HepG2 (cell line): ENCODE results near the gene ACSM3.

Experiments used
- ATF3 ChIP-seq: sonication (generic); formaldehyde crosslinking; IDR thresholded peaks from 2 replicates; pipeline ENCODE4 v1.4.0; 2020; ENCODE audit warnings: missing genetic modification reagents
- CBX2 ChIP-seq, 2 experiments: fragments of 200-600 bp in 1 of 2; sonication (generic); formaldehyde crosslinking in 1 of 2; IDR thresholded peaks; 2 replicates each; pipeline versions ENCODE4 v1.7.0 to v1.8.1; 2018 to 2022; ENCODE audit warnings: low read depth in 2 of 2, low read length in 1 of 2, mild to moderate bottlenecking in 1 of 2, missing genetic modification reagents in 1 of 2
- CTCF ChIP-seq: sonication (generic); formaldehyde crosslinking; IDR thresholded peaks from 2 replicates; pipeline ENCODE4 v1.5.0; 2020; ENCODE audit warnings: mild to moderate bottlenecking, missing genetic modification reagents, moderate library complexity
- FOSL2 ChIP-seq: sonication (generic); formaldehyde crosslinking; IDR thresholded peaks from 2 replicates; pipeline ENCODE4 v1.4.0; 2020; ENCODE audit warnings: missing genetic modification reagents
- RAD21 ChIP-seq: fragments of 450-650 bp; formaldehyde crosslinking; IDR thresholded peaks from 2 replicates; pipeline ENCODE4 v1.5.0; 2020; ENCODE audit warnings: mild to moderate bottlenecking
- TCF12 ChIP-seq, 2 experiments: fragments of 450-650 bp in 1 of 2; sonication (generic) in 1 of 2; formaldehyde crosslinking in 1 of 2; IDR thresholded peaks; 2 replicates each; pipeline versions ENCODE4 v1.6.1 to v1.8.0; 2017 to 2022; ENCODE audit warnings: antibody characterized with exemption in 1 of 2, mild to moderate bottlenecking in 1 of 2, missing genetic modification reagents in 1 of 2, moderate library complexity in 1 of 2
- ZBTB10 ChIP-seq: sonication (generic); formaldehyde crosslinking; IDR thresholded peaks from 2 replicates; pipeline ENCODE4 v1.4.0; 2020; ENCODE audit warnings: missing genetic modification reagents, borderline replicate concordance
- ZNF20 ChIP-seq: sonication (generic); formaldehyde crosslinking; IDR thresholded peaks from 2 replicates; pipeline ENCODE4 v1.4.0; 2020; ENCODE audit warnings: mild to moderate bottlenecking, moderate library complexity, missing genetic modification reagents
- ZNF646 ChIP-seq: sonication (generic); formaldehyde crosslinking; IDR thresholded peaks from 2 replicates; pipeline ENCODE4 v1.9.0; 2021; ENCODE audit warnings: mild to moderate bottlenecking, missing genetic modification reagents
- ZNF724P ChIP-seq: sonication (generic); formaldehyde crosslinking; IDR thresholded peaks from 2 replicates; pipeline ENCODE4 v1.8.0; 2022; ENCODE audit warnings: missing genetic modification reagents, borderline replicate concordance

- TF ChIP-seq TCF12 (IDR thresholded peaks at IDR 0.05): no peak
- TF ChIP-seq TCF12 (CRISPR knock-in tag; IDR thresholded peaks at IDR 0.05): no peak
- TF ChIP-seq ATF3 (CRISPR knock-in tag): no peak
- TF ChIP-seq CTCF (CRISPR knock-in tag): no peak
- TF ChIP-seq RAD21 (CRISPR knock-in tag): no peak
- no peak for TF ChIP-seq ZBTB10
- TF ChIP-seq ZNF646 (CRISPR knock-in tag): no peak
- no peak for TF ChIP-seq ZNF20
- TF ChIP-seq CBX2 (IDR thresholded peaks at IDR 0.05; ENCODE audit: low read depth, low read length): no peak
- no peak for TF ChIP-seq CBX2 (CRISPR knock-in tag; IDR thresholded peaks at IDR 0.05; ENCODE audit: low read depth)
- no peak for TF ChIP-seq FOSL2 (CRISPR knock-in tag)
- TF ChIP-seq ZNF724P (CRISPR knock-in tag): no peak
Observed at GRCh38 chr16:20767577-20767976, 3.8 kb downstream of the ACSM3 start.
